HS-27A (cell line): Measurements from ENCODE around the gene OSBPL6.
"Not testable (repeated sequence)": the region's sequence is repeated elsewhere in the genome, so short reads cannot be mapped to it uniquely, and the experiment has no call there.

Experiments
- DNase-seq: peaks from one replicate; pipeline ENCODE4 v3.0.0-alpha.2; 2012; ENCODE audit warnings: low read depth, missing footprints

Gene OSBPL6

DNA sequence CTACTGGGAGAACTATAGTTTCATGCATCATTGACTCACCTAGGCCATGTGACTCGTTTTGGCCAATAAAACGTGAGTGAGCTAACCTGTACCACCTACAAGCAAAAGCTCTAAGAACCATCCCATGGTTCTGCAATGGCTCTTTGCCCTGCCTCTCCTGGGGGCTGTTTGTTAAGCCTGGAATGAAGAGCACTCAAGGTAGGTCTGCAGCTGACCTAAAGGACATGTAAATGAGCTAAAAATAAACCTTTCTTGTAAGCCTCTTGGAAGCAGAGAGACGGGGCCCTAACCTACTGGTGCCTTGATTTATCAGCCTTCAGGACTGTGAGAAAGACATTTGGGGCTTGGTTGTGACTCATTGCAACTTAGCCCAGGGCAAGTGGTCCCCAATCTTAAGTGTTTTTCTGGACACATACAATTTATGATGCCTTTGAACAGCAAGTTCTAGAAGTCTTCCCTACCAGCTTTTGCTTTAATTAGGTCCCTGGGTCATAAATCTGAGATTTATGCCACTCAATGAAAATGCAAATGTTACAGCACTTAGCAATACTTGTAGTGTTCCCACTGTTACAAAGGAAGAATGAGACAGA is 107.4 kb downstream of the OSBPL6 start:
- DNase-seq: no peak

DNA sequence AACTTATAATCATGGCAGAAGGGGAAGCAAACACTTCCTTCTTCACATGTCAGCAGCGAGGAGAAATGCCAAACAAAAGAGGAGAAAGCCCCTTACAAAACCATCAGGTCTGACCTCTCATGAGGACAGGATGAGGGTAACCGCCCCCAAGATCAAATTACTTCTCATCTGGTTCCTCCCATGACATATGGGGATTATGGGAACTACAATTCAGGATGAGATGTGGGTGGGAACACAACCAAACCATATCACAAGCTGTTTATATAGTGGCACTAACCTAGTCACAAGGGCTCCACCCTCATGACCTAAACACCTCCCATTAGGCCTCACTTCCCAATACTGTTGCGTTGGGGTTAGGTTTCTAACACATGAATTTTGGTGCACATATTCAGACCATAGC is 110.0 kb downstream of the OSBPL6 start:
- DNase-seq: no peak

DNA sequence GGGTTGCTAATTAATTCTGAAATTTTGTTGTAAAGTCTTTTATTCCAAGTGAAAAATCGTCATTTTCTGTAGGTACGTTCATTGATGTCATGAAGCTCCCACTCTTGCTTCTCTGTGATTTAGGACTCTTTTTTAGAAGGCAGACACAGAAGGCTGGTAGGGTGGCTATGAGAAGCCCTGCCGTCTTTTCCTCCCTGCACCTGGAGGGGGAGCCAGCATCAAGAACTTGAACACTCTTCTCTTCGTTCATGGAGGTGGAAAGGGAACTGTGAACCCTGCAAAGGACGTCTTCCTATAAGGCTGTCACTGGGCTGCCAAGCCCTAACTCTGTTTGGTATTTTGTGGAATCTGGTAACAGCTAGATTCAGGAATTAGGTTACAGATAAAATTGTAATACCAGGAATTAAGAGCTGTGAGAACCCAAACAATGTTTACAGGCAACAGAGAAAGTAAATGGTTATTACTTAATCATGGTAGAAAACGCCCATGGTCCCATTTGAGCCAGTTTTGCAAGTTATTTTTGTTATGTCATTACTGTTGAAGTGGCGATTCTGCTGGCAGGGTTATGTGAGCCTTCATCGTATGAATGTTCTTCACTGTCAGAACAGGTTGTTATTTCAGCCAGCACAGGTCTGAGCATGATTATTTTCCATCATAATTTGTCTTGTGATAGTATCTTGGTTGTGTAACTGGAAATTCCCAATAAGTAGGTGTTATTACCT is 112.2 kb downstream of the OSBPL6 start:
- DNase-seq: no peak

DNA sequence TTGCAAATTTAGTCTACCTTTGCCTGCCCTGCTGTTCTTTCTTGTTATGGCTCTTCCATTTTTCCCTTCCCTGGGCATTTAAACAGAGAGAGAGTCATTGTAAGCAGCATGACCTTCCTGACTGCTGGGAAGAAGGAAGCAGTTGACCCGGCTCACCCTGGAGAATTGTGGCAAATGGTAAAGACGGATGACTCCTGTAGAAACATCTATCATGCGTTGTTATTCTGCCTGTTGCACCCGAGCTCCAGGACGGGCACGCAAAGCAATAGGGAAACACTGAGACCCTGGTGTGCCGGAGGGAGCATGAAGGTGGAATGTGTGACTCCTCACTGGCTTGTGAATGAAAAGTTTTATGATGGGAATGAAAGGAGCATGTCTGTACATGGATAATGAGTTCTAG is 113.3 kb downstream of the OSBPL6 start:
- DNase-seq: no peak

DNA sequence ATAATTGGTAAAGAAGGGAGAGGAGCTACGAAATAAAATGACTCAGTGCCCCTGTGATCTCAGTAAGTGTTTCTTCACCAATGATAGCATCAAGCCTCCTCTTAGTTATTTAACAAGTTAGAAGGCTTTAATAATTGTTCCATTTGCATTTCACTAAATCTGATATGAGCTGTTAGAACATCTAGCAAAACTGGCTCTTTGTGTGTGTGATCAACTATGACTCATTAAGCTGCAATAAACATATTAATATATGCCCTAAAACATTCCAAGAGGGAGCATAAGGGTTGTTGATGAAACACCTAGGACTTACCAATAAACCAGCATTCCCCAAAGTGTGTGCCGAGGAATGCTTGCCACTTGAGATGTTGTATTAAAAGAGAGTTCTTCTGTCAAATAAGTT is 115.2 kb downstream of the OSBPL6 start:
- DNase-seq: no peak

DNA sequence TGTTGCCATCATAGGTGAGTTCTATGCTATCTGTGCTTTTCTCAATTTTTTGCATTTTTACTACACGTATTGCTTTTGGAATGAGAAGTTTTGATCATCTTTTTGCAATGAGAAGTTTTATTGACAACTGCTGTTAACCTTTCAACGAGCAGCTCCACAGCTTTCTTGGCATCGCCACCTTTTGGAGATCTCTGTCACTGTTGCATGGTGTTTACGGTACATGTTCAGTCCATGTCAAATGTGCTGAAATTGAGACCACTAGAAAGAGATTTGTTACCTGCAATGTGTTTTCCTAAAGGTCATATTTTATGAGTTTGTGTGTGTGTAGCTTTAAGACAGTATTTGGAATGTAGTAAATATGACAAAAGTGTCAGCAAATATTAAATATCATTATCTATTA is 120.8 kb downstream of the OSBPL6 start:
- DNase-seq: no peak

DNA sequence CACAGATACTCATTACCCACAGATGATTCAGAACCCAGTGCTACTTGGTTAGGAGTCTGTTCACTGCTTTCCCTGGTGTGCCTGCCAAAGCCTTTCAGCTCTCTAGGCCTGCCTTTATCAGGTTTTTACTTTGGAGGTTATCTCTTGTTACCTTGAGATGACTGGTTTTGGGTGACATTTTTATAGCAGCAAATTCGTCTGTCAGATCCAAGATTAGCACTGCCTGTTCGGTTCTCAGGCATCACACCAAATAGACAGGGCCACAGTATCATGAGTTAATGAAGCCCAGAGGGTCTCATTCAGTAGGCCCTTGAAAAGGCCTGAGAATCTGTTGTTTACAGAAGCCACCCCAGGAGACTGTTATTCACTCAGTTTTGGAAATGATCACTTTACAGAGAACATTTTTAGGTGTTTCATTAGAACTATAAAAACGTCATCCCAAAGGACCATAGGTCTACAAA is 121.2 kb downstream of the OSBPL6 start:
- DNase-seq: no peak

DNA sequence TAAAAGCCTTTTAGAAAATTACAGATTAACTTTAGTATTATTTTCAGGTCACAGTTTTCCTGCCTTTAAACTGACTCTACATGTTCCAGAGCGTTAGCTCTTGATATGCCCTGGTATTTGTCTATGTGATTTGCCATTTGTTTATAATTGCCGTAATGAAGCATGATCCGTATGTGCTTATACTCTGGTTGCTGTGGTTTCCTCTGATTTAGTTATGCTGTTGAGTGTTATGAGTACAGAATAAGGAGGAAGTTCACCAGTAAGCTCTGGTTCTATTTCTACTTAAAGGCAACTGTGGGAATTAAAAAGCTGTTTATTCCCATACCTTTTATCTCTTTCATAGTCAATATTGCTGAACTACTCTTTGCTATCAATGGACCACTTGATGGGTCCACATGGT is 123.5 kb downstream of the OSBPL6 start:
- no peak for DNase-seq

DNA sequence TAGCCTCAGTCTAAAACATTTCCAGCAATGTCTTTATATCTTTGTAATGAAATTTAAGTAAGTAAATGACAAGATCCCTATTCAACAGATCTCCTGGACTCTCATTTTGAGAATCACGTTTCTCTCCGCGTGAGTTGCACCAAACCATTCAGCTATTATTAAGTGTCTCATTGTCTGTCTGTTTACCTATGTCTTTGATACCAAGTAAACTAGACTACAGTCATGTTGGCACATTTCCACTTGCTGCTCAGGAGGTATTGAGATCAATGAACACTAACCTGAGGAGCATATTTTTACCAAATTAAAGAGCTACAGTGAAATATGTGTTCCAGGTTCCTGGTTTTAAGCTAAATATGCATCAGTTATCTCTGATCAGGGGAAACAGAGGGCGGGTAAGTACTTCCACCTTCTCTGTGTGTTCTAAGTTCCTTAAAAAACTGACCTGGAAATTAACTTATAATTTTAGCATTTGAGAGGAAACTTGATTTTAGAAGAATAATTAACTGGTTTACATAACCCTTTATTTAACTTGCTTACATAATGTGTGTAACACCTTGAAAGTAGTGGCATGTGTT is 125.8 kb downstream of the OSBPL6 start:
- DNase-seq: no peak

DNA sequence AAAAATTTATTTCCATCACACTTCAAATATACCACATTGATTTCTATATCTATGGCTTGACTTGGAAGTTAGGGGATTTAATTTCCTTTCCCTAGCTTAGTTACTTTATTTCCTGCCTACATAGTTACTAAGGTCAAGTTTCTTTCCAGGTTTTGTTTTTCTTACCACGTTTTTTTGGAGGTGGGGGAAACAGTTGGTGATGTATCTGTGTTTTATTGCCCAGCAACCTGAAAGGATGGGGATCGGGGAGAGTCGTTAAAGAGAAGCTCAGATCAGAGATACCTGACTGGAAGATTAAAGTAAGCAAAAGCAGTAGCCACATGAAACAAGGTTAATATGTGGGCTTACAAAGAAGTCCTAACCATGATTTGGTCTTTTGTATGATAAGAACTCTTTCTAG is 127.8 kb downstream of the OSBPL6 start:
- no peak for DNase-seq

DNA sequence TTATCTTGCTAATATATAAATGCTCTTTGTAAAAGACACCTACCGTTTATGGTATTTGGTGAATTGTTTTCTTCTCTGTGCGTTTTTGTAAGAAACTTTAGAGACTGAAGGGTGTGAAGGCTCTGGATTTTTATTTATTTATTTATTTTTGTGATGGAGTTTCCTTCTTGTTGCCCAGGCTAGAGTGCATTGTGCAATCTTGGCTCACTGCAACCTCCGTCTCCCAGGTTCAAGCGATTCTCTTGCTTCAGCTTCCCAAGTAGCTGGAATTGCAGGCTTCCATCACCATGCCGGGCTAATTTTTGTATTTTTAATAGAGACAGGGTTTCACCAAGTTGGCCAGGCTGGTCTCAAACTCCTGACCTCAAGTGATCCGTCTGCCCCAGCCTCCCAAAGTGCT is 129.0 kb downstream of the OSBPL6 start:
- DNase-seq: not testable (repeated sequence)

DNA sequence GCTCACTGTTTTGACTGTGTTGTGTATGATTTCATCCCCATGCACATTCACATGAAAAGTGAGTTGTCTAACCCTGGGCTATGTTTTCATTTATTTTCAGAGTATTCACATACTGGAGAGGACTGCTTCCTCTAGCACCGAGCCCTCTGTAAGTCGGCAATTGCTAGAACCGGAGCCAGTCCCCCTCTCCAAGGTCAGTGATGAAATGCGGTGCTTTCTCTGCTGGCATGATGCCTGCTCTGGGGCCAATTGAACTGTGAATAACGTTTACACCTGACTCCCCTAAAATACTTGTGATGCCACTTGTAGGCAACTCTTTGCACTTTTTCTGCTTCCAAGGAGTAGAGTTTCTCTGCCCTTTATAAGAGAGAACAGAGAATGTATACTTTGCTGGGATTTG is 129.8 kb downstream of the OSBPL6 start:
- no peak for DNase-seq

DNA sequence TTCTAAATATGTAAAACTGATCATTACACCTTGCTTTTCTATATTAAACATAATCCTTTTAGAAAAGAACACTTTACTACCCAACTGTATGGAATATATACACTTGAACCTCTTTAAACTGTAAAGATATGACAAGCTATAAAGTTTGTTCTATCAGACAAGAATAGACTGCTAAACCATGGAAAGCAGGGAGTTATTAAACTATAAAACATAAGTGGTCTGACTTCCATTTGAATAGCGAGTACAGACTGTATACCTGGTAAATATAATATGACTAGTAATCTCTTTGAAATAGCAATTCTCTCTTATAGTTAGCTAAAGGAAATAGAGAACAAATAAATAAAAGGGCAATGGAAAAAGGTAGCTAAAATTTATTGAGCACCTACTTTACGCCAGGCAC is 131.0 kb downstream of the OSBPL6 start:
- DNase-seq: no peak

DNA sequence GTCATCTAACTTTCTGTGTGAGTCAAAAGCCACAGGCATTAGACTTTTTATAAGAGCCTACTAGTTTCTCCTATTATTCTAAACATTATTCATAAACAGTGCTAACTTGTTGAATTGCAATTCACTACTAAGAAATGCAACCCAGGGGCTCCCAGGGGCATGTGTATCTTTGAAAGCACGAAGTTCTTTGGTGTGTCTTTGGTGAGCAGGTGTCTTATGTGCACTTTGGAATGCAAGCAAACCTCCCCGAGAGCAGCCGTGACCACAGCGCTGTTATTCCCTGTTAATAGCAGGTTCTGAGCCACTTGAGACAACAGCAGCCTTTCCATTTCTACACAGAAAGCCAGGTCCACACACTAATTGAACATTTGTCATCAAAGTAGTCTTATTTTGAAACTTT is 133.2 kb downstream of the OSBPL6 start:
- DNase-seq: no peak

DNA sequence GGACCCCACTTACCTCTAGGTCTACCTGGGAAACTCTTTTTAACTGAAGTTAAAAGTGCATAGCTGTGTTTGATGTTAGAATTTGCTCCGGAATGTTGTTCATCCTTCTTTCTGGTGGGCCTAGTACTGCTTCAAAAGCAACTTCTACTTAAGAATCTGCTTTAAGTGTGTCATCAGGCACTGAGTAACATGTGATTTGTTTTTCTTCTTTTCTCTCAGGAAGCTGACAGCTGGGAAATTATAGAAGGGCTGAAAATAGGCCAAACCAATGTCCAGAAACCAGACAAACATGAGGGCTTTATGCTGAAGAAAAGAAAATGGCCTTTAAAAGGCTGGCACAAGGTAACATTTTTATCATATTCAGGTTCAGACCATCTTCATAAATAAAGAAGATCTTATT is 133.7 kb downstream of the OSBPL6 start:
- no peak for DNase-seq

DNA sequence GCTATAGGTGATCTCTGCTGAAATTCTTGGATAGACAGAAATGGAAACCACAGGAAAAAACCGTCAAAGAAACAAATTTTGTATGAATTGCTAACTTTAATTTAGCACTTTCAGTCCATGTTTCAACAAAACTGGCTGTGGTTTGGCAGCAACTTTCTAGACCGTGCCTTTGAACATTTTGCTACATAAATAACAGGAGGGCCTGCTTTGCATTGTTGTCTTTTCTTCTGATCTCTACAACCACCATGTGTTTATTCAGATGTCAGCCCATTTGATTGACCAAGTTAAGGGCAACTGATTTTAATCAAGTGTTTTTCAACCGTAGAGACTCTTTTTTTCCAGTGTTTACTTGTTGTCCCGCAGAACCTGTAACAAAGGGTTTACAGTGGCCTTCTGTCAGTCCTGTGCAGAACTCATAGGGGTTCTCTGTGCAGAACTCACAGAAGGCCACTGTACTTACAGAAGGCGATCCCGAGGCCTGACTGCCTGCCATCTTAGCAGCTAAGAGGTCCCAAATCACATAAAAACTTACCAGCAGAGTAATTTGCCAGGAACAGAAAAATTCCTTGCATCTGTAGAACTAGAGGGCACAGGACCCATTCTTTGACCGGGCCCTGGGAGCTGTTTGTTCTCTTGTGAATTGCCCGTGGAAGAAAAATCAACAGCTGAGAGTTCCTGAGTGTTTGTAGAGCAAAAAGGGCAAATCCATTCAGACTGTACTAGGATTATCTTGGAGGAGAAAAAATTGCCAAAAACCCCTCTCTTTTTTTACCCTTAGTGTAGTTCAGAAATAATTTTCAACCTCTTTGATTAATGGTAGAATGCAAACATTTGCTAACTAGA is 136.1 kb downstream of the OSBPL6 start:
- no peak for DNase-seq

DNA sequence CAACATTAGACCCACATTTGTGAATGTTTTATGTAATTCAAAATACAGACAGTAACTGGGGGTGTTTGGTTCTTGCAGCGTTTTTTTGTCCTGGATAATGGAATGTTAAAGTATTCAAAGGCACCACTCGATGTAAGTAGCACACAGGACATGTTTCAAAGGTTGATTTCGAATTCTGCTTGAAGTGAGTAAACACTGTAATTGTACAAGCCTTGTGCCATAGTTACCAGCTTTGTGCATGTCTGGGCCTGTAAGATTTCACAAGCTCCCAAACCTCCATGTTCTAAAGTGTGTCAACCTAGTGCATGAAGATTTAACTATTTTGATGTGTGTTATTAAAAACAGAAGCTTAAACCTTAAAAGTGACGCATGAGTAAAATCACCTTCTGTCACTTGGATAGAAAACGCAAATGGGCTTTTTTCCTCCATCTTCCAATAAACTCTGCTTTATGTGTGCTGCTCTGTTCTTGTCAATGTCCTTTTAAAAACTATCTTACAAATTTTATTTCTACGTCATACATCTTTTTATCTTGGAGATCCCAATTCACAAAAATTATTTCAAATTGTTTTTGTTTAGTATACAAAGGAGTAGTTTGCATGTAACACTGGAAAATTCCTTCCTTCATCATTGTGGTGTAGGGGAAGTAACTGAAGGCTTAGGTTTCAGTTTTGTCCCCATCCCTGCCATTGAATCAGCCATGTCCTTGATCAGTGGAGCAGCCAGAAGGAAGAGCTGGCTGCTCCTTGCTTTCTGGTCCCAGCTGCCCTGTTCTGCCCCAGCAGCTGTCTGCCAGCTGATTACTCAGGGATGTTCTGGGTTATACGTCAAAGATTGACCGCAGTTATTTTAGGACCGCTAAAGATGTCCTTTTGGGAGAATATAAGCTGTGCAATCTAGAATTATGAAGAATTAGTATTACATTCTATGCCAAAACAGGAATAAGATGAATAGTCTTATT is 137.4 kb downstream of the OSBPL6 start:
- DNase-seq: no peak

DNA sequence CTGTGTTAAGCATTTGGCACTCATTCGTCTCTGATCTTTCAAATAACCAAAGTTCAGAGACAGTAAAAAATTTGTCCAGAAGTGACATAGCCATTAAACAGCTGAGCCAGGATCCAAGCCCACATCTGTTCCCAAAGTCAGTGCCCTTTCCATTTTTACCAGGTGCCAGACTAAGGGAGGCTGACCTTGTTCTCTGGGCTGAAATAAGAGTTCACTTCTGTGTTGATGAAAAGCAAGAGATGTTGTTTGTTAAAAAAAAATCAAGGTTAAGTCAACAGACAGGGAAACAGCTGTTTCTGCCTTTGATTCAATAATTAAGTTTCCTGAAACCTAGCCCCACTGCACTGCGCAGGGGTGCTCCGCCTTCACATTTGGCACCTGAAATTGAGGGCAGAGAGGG is 139.5 kb downstream of the OSBPL6 start:
- no peak for DNase-seq

DNA sequence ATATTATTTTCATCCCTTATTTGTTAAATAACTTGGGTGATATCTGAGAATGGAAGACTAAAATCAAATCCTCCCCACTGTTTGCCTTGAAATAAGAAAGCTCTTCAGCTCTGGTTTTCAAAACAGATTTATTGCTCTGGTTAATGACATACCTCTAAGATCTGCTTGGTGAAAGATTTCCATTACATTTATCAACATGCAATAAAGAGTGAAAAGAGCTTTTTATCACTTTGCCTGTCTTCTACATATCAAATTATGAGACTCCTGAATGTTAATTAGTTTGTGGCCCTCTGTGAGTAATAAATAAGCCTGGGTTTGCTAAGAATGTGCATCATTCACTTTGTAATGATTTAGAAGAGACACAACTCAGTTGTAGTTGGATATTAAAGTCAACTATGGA is 140.9 kb downstream of the OSBPL6 start:
- no peak for DNase-seq

DNA sequence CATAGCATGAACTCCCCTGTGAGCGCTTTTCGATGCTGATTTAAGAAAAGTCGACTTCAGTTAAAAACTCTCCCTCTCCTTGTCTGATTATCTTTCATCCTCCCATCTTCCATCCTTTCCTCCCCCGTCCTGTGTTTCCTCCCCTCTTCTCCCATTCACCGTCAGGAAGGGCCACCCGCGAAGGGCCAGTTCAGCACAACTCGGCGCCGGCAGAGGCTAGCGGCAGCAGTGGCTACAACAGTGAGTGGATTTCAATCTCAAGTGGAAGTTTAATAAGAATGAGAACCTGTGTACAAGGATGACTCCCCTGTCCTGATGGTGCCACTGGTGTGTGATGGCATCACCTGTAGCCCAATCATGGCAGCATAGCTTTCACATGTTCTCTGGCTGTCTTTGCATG is 149.8 kb downstream of the OSBPL6 start:
- no peak for DNase-seq

DNA sequence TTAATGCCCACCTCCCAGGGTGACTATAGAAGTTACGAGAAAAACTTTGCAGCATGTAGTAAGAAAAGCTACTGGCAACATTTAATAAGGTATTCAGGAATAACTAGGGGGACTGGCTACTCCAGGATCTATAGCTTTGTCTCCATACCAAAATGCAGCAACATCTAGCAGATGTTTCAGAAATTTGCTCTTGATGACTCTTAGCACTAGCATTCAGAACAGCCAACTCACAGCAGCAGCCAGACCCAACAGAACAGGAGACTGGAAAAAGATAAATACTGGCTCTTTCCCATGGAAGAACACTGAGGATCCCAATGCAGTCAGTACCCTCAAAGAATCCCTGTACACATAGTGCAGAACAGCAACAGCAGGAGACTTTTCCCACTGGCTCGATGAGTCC is 151.6 kb downstream of the OSBPL6 start:
- DNase-seq: no peak

DNA sequence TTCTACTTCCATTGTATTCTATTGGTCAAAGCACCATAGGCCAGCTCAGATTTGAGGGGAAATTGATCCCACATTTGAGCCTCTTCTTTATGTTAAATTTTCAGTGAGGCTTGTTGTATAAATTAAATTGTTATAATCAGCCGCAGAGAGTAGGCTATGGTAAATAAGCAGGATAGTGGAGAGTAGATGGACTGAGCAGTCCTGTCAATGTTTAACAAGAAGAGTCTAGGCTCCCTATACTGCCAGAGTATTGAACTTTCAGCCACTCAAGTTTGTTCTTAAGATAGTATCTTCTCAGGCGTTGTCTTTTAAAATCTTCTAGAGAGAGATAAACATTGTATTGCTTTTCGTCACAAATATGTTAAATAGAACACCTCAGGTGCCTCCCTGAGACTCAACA is 155.7 kb downstream of the OSBPL6 start:
- no peak for DNase-seq
